Endothelial cell of umbilical vein (primary cell): ENCODE data around the gene TACC3. TPM values are rescaled to one million over a fixed set of nuclear protein-coding genes. Genes with fewer than 3 reads are reported as not detected.

ENCODE experiments used
- BruUV-seq: library from RNA; stranded (reverse); fragments of 400-500 nt; replicated peaks from 2 replicates; lab custom pipeline; 2021; lab: Mats Ljungman, UMichigan
- CTCF ChIA-PET: fragments of 300-600, 350-600 bp; sonication (Branson Sonifier 250); formaldehyde crosslinking; loops from one replicate; lab custom pipeline; 2021; ENCODE audit warnings: antibody characterized with exemption, inconsistent platforms; lab: Charles Lee
- POLR2A ChIA-PET: fragments of 300-600, 350-600 bp; sonication (Branson Sonifier 250); formaldehyde crosslinking; loops from one replicate; lab custom pipeline; 2021; ENCODE audit warnings: antibody characterized with exemption, inconsistent platforms; lab: Charles Lee
- DNase-seq: peaks from one replicate; pipeline ENCODE4 v3.0.0-alpha.2; 2011; ENCODE audit warnings: low read depth, low spot score
- FAIRE-seq: peaks from 2 replicates; lab custom pipeline; 2011; peaks lifted over from hg19 to GRCh38; lab: Jason Lieb, UNC
- H2AFZ ChIP-seq: 2 replicates; pipeline ENCODE4 v1.6.0; 2012; ENCODE audit warnings: low read depth, low read length, control low read depth, inconsistent platforms
- H3K27ac ChIP-seq: 2 replicates; pipeline ENCODE4 v1.5.1; 2011; ENCODE audit warnings: low read depth, mild to moderate bottlenecking, control low read depth, low read length, moderate library complexity; ENCODE audit not compliant: insufficient read depth
- H3K27me3 ChIP-seq, 2 experiments: 2 replicates each; pipeline versions ENCODE4 v1.6.0 to v1.6.1; 2011; ENCODE audit warnings: low read length in 2 of 2, mixed read lengths in 1 of 2; ENCODE audit not compliant: control insufficient read depth in 2 of 2, insufficient read depth in 2 of 2
- H3K36me3 ChIP-seq, 2 experiments: 2 replicates in 1 of 2; 3 replicates in 1 of 2; pipeline ENCODE4 v1.5.1; 2011; ENCODE audit warnings: low read length in 2 of 2, mild to moderate bottlenecking in 1 of 2, moderate library complexity in 1 of 2; ENCODE audit not compliant: control insufficient read depth in 2 of 2, insufficient read depth in 2 of 2; ENCODE audit errors: extremely low read depth in 1 of 2
- H3K4me1 ChIP-seq: 3 replicates; pipeline ENCODE4 v1.5.1; 2011; ENCODE audit warnings: mild to moderate bottlenecking, low read length; ENCODE audit not compliant: control insufficient read depth, insufficient read depth; ENCODE audit errors: extremely low read depth
- H3K4me2 ChIP-seq: 2 replicates; pipeline ENCODE4 v1.6.1; 2011; ENCODE audit warnings: low read length, control low read depth, mixed read lengths; ENCODE audit not compliant: insufficient read depth
- H3K4me3 ChIP-seq, 3 experiments: fragments of 200-600 bp in 1 of 3; sonication (generic), shearing (Covaris generic) in 1 of 3; replicated peaks in 1 of 3; 2 replicates each; pipeline ENCODE4 v1.5.1; 2011 to 2016; ENCODE audit warnings: control low read depth in 3 of 3, low read length in 3 of 3, mild to moderate bottlenecking in 2 of 3, inconsistent platforms in 1 of 3, low read depth in 1 of 3, moderate library complexity in 1 of 3; ENCODE audit not compliant: insufficient read depth in 1 of 3
- H3K79me2 ChIP-seq: 2 replicates; pipeline ENCODE4 v1.6.0; 2012; ENCODE audit warnings: low read length, inconsistent platforms; ENCODE audit not compliant: control insufficient read depth, insufficient read depth
- H3K9ac ChIP-seq: replicated peaks from 2 replicates; pipeline ENCODE3; 2011; ENCODE audit warnings: low read length, control low read depth; ENCODE audit not compliant: insufficient read depth; ENCODE audit errors: extremely low read depth
- H3K9me1 ChIP-seq: replicated peaks from 3 replicates; pipeline ENCODE4 v1.6.0; 2011; ENCODE audit warnings: mild to moderate bottlenecking, low read length; ENCODE audit not compliant: control insufficient read depth, insufficient read depth; ENCODE audit errors: extremely low read depth
- H3K9me3 ChIP-seq: replicated peaks from 2 replicates; pipeline ENCODE4 v1.5.1; 2012; ENCODE audit warnings: low read length, inconsistent platforms; ENCODE audit not compliant: control insufficient read depth, insufficient read depth
- H4K20me1 ChIP-seq: replicated peaks from 2 replicates; pipeline ENCODE3; 2011; ENCODE audit warnings: mild to moderate bottlenecking, low read length; ENCODE audit not compliant: control insufficient read depth, insufficient read depth; ENCODE audit errors: extremely low read depth
- EZH2 ChIP-seq: IDR thresholded peaks from 2 replicates; pipeline ENCODE4 v1.6.1; 2012; ENCODE audit warnings: borderline replicate concordance, low read depth, mild to moderate bottlenecking, moderate library complexity, low read length, inconsistent platforms; ENCODE audit not compliant: severe bottlenecking
- GATA2 ChIP-seq: IDR thresholded peaks from 2 replicates; pipeline ENCODE4 v1.7.0; 2011; ENCODE audit warnings: low read depth, mild to moderate bottlenecking, moderate library complexity, mixed read lengths, low read length; ENCODE audit not compliant: insufficient read length, insufficient read depth
- JUN ChIP-seq: IDR thresholded peaks from 2 replicates; pipeline ENCODE4 v1.6.1; 2011; ENCODE audit warnings: borderline replicate concordance, low read depth; ENCODE audit not compliant: insufficient read length, insufficient read depth
- MYC ChIP-seq: IDR thresholded peaks from one replicate; pipeline ENCODE4 v1.6.1; 2011; ENCODE audit warnings: mild to moderate bottlenecking, low read depth, low read length
- dilution Hi-C: fragments of 300-500 bp; cut with MboI; formaldehyde crosslinking; loops from one replicate; pipeline ENCODE4 v1.15.0; 2019; ENCODE audit warnings: low sequenced_read_pairs; ENCODE audit not compliant: extremely low pct_ligation_motif_present
- intact Hi-C: fragments of 100-400 bp; cut with micrococcal nuclease; formaldehyde crosslinking; loops from one replicate; pipeline ENCODE4 v1.10.0; 2022
- polyA plus RNA-seq, 4 experiments: library from polyadenylated mRNA; depleted of rRNA in 3 of 4; stranded (reverse) in 3 of 4; unstranded in 1 of 4; fragments of >200 nt; gene quantifications; 2 replicates each; pipeline versions ENCODE4 v1.2.1 to v1.2.3, GENCODE V29; 2011 to 2012; ENCODE audit warnings: missing spikeins in 1 of 4
- total RNA-seq: library from RNA; stranded (reverse); gene quantifications from 2 replicates; pipeline ENCODE4 v1.2.3, GENCODE V29; 2021
- TF ChIP-seq, protein P1 (sequence below), 2 donors: IDR thresholded peaks; 1 replicate in 1 of 2; 2 replicates in 1 of 2; pipeline ENCODE4 v1.5.1; 2011; ENCODE audit warnings: low read length in 2 of 2, mild to moderate bottlenecking in 2 of 2, moderate library complexity in 2 of 2, control low read depth in 1 of 2, inconsistent platforms in 1 of 2, low read depth in 1 of 2; ENCODE audit not compliant: insufficient read depth in 1 of 2; ENCODE audit errors: extremely low read depth in 1 of 2
- TF ChIP-seq, protein P2 (sequence below): IDR thresholded peaks from 2 replicates; pipeline ENCODE4 v1.6.1; 2011; ENCODE audit not compliant: insufficient read depth, insufficient read length

Gene TACC3
- total and polyA plus RNA-seq, 2 donors (not counting 3 experiments of a cell fraction or from before 2014, with no cell fraction given) = 54.5 to 135 TPM

DNA sequence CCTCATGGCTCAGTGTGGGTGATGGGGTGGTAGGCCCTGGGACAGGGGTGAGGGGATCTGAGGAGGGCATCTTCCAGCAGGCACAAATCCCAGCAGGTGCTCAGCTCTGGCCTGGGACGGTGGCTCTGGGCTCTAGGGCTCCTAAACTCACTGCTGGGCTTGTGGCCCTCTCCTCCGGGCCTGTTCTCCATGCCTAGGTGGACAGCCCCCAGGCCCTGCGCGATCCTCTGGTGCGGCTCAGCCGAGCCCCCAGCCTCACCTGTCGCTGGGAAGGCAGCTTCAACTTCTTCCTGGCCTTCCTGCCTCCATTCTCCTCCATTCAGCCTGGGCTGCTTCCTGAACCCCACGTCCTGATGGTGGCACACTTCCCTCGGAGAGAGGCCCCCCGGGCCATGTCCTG lies 52.4 kb downstream of the TACC3 start:
- FAIRE-seq = no peak
- BruUV-seq = no TSS peak

DNA sequence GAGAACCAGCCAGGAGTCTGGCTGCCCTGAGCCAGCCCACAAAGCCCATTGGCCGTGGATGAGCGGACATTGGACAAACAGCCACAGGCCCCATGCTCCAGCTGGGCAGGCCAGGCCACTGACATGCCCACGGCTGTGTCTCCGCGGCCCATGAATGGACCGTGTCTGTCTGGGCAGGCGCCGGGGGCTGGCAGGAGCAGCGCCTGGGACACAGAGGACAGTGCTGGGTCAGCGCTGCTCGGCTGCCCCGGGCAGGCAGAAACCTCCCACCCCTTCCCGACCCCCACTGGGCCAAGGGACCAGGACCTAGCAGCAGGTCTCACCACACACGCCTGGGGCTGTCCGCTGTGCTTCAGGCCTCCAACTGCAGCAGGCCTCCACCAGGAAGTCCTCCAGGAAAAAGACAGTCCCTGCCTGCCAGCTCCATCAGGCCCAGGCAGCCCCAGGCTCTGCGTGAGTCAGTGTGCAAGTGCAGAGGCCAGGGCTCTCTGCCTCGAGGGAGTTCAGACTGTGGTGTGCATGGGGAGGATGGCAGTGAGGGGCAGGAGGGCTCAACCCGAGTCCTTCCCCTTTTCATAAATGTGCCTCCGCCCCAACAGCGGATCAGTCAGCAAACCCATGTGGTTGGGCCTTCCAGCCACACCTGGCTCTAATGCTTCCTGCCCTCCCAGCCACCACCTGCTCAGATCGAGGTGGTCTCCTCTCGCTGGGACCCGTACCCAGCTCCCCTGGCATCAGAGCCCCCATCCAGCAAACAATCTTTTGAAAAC lies 54.6 kb downstream of the TACC3 start:
- Histone ChIP-seq H2AFZ (no peak overlapping the region), H3K9me1 (no peaks in the 10 kb centered on the region), H3K4me1 (no peaks in the 10 kb centered on the region), H3K27ac (no peak overlapping the region), H3K79me2 (no peaks in the 10 kb centered on the region), H3K27me3 (no peaks in the 10 kb centered on the region), H3K4me2 (no peak overlapping the region), H3K36me3 (no peaks in the 10 kb centered on the region), H3K4me3 (no peak overlapping the region), H4K20me1 (no peaks in the 10 kb centered on the region), H3K9ac (no peak overlapping the region), H3K9me3 (no peaks in the 10 kb centered on the region)
- BruUV-seq = no TSS peak
- CTCF ChIA-PET = interaction anchor here (0.9 kb wide), 1 partner anchor 35 kb away, joined by 3 read pairs; no protein-coding TSS in a partner anchor
- dilution Hi-C loops (no loop called here), intact Hi-C loops (no loop called here)
- TF ChIP-seq MYC (no peak), JUN (no peak), EZH2 (no peak), GATA2 (no peak)
- TF ChIP-seq, protein P1, sequence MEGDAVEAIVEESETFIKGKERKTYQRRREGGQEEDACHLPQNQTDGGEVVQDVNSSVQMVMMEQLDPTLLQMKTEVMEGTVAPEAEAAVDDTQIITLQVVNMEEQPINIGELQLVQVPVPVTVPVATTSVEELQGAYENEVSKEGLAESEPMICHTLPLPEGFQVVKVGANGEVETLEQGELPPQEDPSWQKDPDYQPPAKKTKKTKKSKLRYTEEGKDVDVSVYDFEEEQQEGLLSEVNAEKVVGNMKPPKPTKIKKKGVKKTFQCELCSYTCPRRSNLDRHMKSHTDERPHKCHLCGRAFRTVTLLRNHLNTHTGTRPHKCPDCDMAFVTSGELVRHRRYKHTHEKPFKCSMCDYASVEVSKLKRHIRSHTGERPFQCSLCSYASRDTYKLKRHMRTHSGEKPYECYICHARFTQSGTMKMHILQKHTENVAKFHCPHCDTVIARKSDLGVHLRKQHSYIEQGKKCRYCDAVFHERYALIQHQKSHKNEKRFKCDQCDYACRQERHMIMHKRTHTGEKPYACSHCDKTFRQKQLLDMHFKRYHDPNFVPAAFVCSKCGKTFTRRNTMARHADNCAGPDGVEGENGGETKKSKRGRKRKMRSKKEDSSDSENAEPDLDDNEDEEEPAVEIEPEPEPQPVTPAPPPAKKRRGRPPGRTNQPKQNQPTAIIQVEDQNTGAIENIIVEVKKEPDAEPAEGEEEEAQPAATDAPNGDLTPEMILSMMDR (IDR thresholded peaks at IDR 0.05; ENCODE audit: extremely low read depth in 1 of 2, insufficient read depth in 1 of 2, low read depth in 1 of 2, low read length in 2 of 2) = no peak
- TF ChIP-seq, protein P2, sequence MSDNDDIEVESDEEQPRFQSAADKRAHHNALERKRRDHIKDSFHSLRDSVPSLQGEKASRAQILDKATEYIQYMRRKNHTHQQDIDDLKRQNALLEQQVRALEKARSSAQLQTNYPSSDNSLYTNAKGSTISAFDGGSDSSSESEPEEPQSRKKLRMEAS = no peak
- POLR2A ChIA-PET = interaction anchor here (0.6 kb wide), 1 partner anchor 8 kb away, joined by 3 read pairs; no protein-coding TSS in a partner anchor
- FAIRE-seq = no peak
- no peak for DNase-seq

More for the DNA sequence above, 52.4 kb downstream of the TACC3 start:
- no peak overlapping the region for H3K4me2 ChIP-seq
- H3K79me2 ChIP-seq = no peaks in the 10 kb centered on the region
- no peak for TF ChIP-seq JUN
- intact Hi-C loops = no loop called here
- no peak overlapping the region for H3K4me3 ChIP-seq
- H3K27me3 ChIP-seq = no peaks in the 10 kb centered on the region
- no peak overlapping the region for H3K27ac ChIP-seq
- H3K9me1 ChIP-seq = no peaks in the 10 kb centered on the region
- ChIA-PET POLR2A (interaction anchor here (0.6 kb wide), 1 partner anchor 97 kb away, joined by 3 read pairs; the partner anchor contains the start of gene NSD2), CTCF (interaction anchor here (0.9 kb wide), 2 partner anchors 26 to 35 kb away, joined by 4 to 6 read pairs; no protein-coding TSS in a partner anchor)
- DNase-seq = no peak
- H3K36me3 ChIP-seq = no peaks in the 10 kb centered on the region
- H4K20me1 ChIP-seq = no peaks in the 10 kb centered on the region
- no peak overlapping the region for H2AFZ ChIP-seq
- no peak overlapping the region for H3K9ac ChIP-seq
- dilution Hi-C loops = no loop called here
- H3K4me1 ChIP-seq = no peaks in the 10 kb centered on the region
- no peaks in the 10 kb centered on the region for H3K9me3 ChIP-seq
